GM12878 (cell line): ENCODE results near the gene CHPF2. TPM values are rescaled to one million over a fixed set of nuclear protein-coding genes. Genes with fewer than 3 reads are reported as not detected.

Experiments used
- ATAC-seq: fragments of 200-7000 bp; cut with Tn5 transposase; 3 replicates; pipeline ENCODE4 v1.9.1; 2020; ENCODE audit warnings: mild to moderate bottlenecking, moderate library complexity
- BruUV-seq: library from RNA; stranded (reverse); fragments of 400-500 nt; replicated peaks from 2 replicates; lab custom pipeline; 2021; lab: Mats Ljungman, UMichigan
- CTCF ChIA-PET: fragments of 300-600 bp; sonication (Branson Sonifier 250); formaldehyde crosslinking; extraction: SDS; loops from one replicate; lab custom pipeline; 2021; ENCODE audit warnings: inconsistent platforms; lab: Yijun Ruan, JAX
- POLR2A ChIA-PET: fragments of 350-600 bp; formaldehyde crosslinking; extraction: SDS; loops from one replicate; lab custom pipeline; 2021; ENCODE audit warnings: inconsistent platforms; lab: Charles Lee
- RAD21 ChIA-PET: fragments of 300-600 bp; sonication (Branson Sonifier 250); formaldehyde crosslinking; loops from one replicate; lab custom pipeline; 2023; ENCODE audit warnings: antibody characterized with exemption; ENCODE audit not compliant: unreplicated experiment; lab: Charles Lee
- SMC1A ChIA-PET: fragments of 300-600 bp; sonication (Branson Sonifier 250); formaldehyde crosslinking; loops from one replicate; lab custom pipeline; 2023; ENCODE audit not compliant: unreplicated experiment, uncharacterized antibody; lab: Charles Lee
- DNase-seq: peaks from one replicate; pipeline ENCODE4 v3.0.0-alpha.2; 2011; ENCODE audit warnings: low read depth, low spot score
- FAIRE-seq: peaks from 3 replicates; lab custom pipeline; 2011; peaks lifted over from hg19 to GRCh38; lab: Jason Lieb, UNC
- H2AFZ ChIP-seq: 2 replicates; pipeline ENCODE4 v1.6.0; 2011; ENCODE audit warnings: low read depth, low read length, control low read depth; ENCODE audit not compliant: control insufficient read depth
- H3K27ac ChIP-seq: 2 replicates; pipeline ENCODE4 v1.5.1; 2011; ENCODE audit warnings: control low read depth; ENCODE audit not compliant: control insufficient read depth, insufficient read depth
- H3K27me3 ChIP-seq, 2 experiments: replicated peaks in 1 of 2; 2 replicates each; pipeline versions ENCODE4 v1.6.0 to v1.6.1; 2011; ENCODE audit warnings: low read length in 1 of 2; ENCODE audit not compliant: control insufficient read depth in 2 of 2, insufficient read depth in 2 of 2
- H3K36me3 ChIP-seq, 2 experiments: 2 replicates each; pipeline ENCODE4 v1.5.1; 2011; ENCODE audit warnings: low read length in 1 of 2; ENCODE audit not compliant: control insufficient read depth in 2 of 2, insufficient read depth in 2 of 2
- H3K4me1 ChIP-seq: 2 replicates; pipeline ENCODE4 v1.6.1; 2011; ENCODE audit warnings: mild to moderate bottlenecking, low read length, moderate library complexity, mixed read lengths; ENCODE audit not compliant: control insufficient read depth, insufficient read depth
- H3K4me2 ChIP-seq: 2 replicates; pipeline ENCODE4 v1.6.0; 2011; ENCODE audit warnings: control low read depth; ENCODE audit not compliant: control insufficient read depth, insufficient read depth
- H3K4me3 ChIP-seq: fragments of 200-600 bp; sonication (generic); 2 replicates; pipeline ENCODE4 v1.5.1; 2016
- H3K79me2 ChIP-seq: 2 replicates; pipeline ENCODE4 v1.6.0; 2011; ENCODE audit warnings: low read length; ENCODE audit not compliant: control insufficient read depth, insufficient read depth
- H3K9ac ChIP-seq: 2 replicates; pipeline ENCODE4 v1.8.0; 2011; ENCODE audit warnings: low read length, control low read depth, mixed read lengths; ENCODE audit not compliant: control insufficient read depth, insufficient read depth
- H3K9me3 ChIP-seq: replicated peaks from 3 replicates; pipeline ENCODE4 v1.5.1; 2011; ENCODE audit warnings: mild to moderate bottlenecking, low read length; ENCODE audit not compliant: control insufficient read depth, insufficient read depth
- H4K20me1 ChIP-seq: 2 replicates; pipeline ENCODE4 v1.6.0; 2011; ENCODE audit not compliant: control insufficient read depth, insufficient read depth
- ATF7 ChIP-seq: fragments of 450-650 bp; IDR thresholded peaks from 2 replicates; pipeline ENCODE4 v1.6.1; 2016; ENCODE audit warnings: low read depth, mild to moderate bottlenecking
- BRCA1 ChIP-seq: IDR thresholded peaks from 2 replicates; pipeline ENCODE4 v1.6.1; 2011; ENCODE audit warnings: low read depth, low read length, improper control_type of control experiment
- CREB1 ChIP-seq: IDR thresholded peaks from 2 replicates; pipeline ENCODE4 v1.6.1; 2012; ENCODE audit warnings: low read depth, mild to moderate bottlenecking, inconsistent platforms
- IRF4 ChIP-seq: IDR thresholded peaks from 2 replicates; pipeline ENCODE4 v1.6.1; 2011; ENCODE audit warnings: low read depth, low read length
- MEF2A ChIP-seq: IDR thresholded peaks from 2 replicates; pipeline ENCODE4 v1.6.1; 2011; ENCODE audit warnings: low read depth, mild to moderate bottlenecking, low read length, moderate library complexity; ENCODE audit not compliant: insufficient read depth
- MXI1 ChIP-seq: fragments of 150-350 bp; IDR thresholded peaks from 2 replicates; pipeline ENCODE4 v1.6.1; 2011; ENCODE audit warnings: low read depth, mild to moderate bottlenecking, inconsistent platforms, low read length, improper control_type of control experiment
- NFYB ChIP-seq: IDR thresholded peaks from 2 replicates; pipeline ENCODE4 v1.6.1; 2011; ENCODE audit warnings: low read depth, mild to moderate bottlenecking, low read length, improper control_type of control experiment, moderate library complexity; ENCODE audit not compliant: insufficient read depth
- RFX5 ChIP-seq: IDR thresholded peaks from 2 replicates; pipeline ENCODE4 v1.6.1; 2011; ENCODE audit warnings: low read depth, low read length, improper control_type of control experiment
- TCF7 ChIP-seq: IDR thresholded peaks from 2 replicates; pipeline ENCODE4 v1.6.1; 2014; ENCODE audit warnings: antibody characterized with exemption, borderline replicate concordance
- WGBS: methylation state at CpG from one replicate; pipeline ENCODE4 v1.1.6; 2016; ENCODE audit warnings: low lambda C conversion rate; ENCODE audit not compliant: insufficient replicate concordance, insufficient coverage; ENCODE audit errors: missing lambda C conversion rate; 5-methylcytosine and 5-hydroxymethylcytosine counted together
- in situ Hi-C: fragments of 300-500 bp; cut with MboI; formaldehyde crosslinking; loops from 9 replicates; pipeline ENCODE4 v1.14.3; 2018; ENCODE audit warnings: mixed read lengths
- intact Hi-C: fragments of 100-400 bp; cut with micrococcal nuclease; formaldehyde crosslinking; loops from one replicate; pipeline ENCODE4 v1.14.2; 2022; ENCODE audit not compliant: unreplicated experiment
- polyA plus RNA-seq, 11 experiments: library from polyadenylated mRNA; depleted of rRNA in 4 of 11; unstranded in 6 of 11; stranded (reverse) in 5 of 11; fragments of >200 nt; fragmentation: Nextera tagmentation in 4 of 11; fragmentation: Illumina TruSeq in 1 of 11; extraction: Ambion mirVana in 4 of 11; extraction: Trizol in 1 of 11; gene quantifications; 1 replicate in 1 of 11; 2 replicates in 10 of 11; pipeline versions ENCODE4 v1.2.1 to v1.2.3, GENCODE V29; 2011 to 2016; ENCODE audit warnings: inconsistent platforms in 2 of 11, missing spikeins in 2 of 11, low read depth in 1 of 11
- total RNA-seq, 4 experiments: library from RNA; depleted of rRNA in 3 of 4; stranded (reverse); fragments of >200 nt in 3 of 4; fragmentation: Illumina TruSeq in 1 of 4; extraction: Trizol in 1 of 4; gene quantifications; 2 replicates each; pipeline versions ENCODE4 v1.2.1 to v1.2.3, GENCODE V29; 2013 to 2021
- TF ChIP-seq, protein P1 (sequence below): IDR thresholded peaks from 2 replicates; pipeline ENCODE4 v1.6.1; 2011; ENCODE audit warnings: mild to moderate bottlenecking, low read depth, low read length, moderate library complexity; ENCODE audit not compliant: insufficient replicate concordance
- TF ChIP-seq, protein P2 (sequence below): fragments of 450-650 bp; IDR thresholded peaks from 2 replicates; pipeline ENCODE4 v1.6.1; 2017; ENCODE audit warnings: mild to moderate bottlenecking, moderate library complexity
- TF ChIP-seq, protein P3 (sequence below): IDR thresholded peaks from 2 replicates; pipeline ENCODE4 v1.6.1; 2011; ENCODE audit warnings: borderline replicate concordance, low read depth, mild to moderate bottlenecking, moderate library complexity, low read length; ENCODE audit not compliant: insufficient read depth, poor library complexity, severe bottlenecking
- TF ChIP-seq, protein P4 (sequence below): fragments of 450-650 bp; conservative IDR thresholded peaks from 2 replicates; pipeline ENCODE4 v1.6.1; 2017; ENCODE audit warnings: mild to moderate bottlenecking, moderate library complexity
- TF ChIP-seq, protein P5 (sequence below): IDR thresholded peaks from 2 replicates; pipeline ENCODE4 v1.6.1; 2011; ENCODE audit warnings: low read depth, mild to moderate bottlenecking, low read length, moderate library complexity, borderline replicate concordance; ENCODE audit errors: extremely low read depth

The CHPF2 gene
- total and polyA plus RNA-seq, 10 of the 15 experiments (the other 5 are each of a cell fraction or from before 2014, with no cell fraction given) = 0.23 to 33.1 (median 11.5) TPM

DNA sequence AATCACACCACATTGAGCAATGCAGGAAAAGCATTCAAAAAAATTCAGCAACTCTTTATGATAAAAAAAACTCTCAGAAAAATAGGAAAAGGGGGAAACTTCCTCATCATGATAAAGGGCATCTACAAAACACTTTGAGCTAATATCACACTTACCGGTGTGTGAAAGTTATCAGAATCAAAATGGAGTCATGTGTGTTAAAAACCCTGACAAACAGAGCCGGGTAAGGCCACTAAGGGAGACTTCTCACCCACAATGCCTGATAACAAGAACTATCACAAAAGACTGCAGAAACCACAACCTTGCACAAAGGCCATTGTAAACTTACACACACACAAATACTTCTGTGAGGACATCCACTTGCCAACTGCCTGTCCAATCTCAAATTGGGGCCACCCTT lies 51.0 kb downstream of the CHPF2 start:
- ChIA-PET CTCF (interaction anchor here (1.9 kb wide), 1 partner anchor 476 kb away, joined by 4 read pairs; no protein-coding TSS in a partner anchor), POLR2A (no interaction called here)
- TF ChIP-seq, protein P1, sequence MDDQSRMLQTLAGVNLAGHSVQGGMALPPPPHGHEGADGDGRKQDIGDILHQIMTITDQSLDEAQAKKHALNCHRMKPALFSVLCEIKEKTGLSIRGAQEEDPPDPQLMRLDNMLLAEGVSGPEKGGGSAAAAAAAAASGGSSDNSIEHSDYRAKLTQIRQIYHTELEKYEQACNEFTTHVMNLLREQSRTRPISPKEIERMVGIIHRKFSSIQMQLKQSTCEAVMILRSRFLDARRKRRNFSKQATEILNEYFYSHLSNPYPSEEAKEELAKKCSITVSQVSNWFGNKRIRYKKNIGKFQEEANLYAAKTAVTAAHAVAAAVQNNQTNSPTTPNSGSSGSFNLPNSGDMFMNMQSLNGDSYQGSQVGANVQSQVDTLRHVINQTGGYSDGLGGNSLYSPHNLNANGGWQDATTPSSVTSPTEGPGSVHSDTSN = no peak
- no peak for TF ChIP-seq BRCA1
- no peak for TF ChIP-seq ATF7
- TF ChIP-seq, protein P2, sequence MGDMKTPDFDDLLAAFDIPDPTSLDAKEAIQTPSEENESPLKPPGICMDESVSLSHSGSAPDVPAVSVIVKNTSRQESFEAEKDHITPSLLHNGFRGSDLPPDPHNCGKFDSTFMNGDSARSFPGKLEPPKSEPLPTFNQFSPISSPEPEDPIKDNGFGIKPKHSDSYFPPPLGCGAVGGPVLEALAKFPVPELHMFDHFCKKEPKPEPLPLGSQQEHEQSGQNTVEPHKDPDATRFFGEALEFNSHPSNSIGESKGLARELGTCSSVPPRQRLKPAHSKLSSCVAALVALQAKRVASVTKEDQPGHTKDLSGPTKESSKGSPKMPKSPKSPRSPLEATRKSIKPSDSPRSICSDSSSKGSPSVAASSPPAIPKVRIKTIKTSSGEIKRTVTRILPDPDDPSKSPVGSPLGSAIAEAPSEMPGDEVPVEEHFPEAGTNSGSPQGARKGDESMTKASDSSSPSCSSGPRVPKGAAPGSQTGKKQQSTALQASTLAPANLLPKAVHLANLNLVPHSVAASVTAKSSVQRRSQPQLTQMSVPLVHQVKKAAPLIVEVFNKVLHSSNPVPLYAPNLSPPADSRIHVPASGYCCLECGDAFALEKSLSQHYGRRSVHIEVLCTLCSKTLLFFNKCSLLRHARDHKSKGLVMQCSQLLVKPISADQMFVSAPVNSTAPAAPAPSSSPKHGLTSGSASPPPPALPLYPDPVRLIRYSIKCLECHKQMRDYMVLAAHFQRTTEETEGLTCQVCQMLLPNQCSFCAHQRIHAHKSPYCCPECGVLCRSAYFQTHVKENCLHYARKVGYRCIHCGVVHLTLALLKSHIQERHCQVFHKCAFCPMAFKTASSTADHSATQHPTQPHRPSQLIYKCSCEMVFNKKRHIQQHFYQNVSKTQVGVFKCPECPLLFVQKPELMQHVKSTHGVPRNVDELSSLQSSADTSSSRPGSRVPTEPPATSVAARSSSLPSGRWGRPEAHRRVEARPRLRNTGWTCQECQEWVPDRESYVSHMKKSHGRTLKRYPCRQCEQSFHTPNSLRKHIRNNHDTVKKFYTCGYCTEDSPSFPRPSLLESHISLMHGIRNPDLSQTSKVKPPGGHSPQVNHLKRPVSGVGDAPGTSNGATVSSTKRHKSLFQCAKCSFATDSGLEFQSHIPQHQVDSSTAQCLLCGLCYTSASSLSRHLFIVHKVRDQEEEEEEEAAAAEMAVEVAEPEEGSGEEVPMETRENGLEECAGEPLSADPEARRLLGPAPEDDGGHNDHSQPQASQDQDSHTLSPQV = no peak
- no peak for TF ChIP-seq TCF7
- no peak for TF ChIP-seq NFYB
- TF ChIP-seq, protein P3, sequence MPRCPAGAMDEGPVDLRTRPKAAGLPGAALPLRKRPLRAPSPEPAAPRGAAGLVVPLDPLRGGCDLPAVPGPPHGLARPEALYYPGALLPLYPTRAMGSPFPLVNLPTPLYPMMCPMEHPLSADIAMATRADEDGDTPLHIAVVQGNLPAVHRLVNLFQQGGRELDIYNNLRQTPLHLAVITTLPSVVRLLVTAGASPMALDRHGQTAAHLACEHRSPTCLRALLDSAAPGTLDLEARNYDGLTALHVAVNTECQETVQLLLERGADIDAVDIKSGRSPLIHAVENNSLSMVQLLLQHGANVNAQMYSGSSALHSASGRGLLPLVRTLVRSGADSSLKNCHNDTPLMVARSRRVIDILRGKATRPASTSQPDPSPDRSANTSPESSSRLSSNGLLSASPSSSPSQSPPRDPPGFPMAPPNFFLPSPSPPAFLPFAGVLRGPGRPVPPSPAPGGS = no peak
- TF ChIP-seq, protein P4, sequence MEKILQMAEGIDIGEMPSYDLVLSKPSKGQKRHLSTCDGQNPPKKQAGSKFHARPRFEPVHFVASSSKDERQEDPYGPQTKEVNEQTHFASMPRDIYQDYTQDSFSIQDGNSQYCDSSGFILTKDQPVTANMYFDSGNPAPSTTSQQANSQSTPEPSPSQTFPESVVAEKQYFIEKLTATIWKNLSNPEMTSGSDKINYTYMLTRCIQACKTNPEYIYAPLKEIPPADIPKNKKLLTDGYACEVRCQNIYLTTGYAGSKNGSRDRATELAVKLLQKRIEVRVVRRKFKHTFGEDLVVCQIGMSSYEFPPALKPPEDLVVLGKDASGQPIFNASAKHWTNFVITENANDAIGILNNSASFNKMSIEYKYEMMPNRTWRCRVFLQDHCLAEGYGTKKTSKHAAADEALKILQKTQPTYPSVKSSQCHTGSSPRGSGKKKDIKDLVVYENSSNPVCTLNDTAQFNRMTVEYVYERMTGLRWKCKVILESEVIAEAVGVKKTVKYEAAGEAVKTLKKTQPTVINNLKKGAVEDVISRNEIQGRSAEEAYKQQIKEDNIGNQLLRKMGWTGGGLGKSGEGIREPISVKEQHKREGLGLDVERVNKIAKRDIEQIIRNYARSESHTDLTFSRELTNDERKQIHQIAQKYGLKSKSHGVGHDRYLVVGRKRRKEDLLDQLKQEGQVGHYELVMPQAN = no peak
- TF ChIP-seq RFX5 = no peak
- no peak for TF ChIP-seq CREB1
- no peak for TF ChIP-seq MEF2A
- TF ChIP-seq, protein P5, sequence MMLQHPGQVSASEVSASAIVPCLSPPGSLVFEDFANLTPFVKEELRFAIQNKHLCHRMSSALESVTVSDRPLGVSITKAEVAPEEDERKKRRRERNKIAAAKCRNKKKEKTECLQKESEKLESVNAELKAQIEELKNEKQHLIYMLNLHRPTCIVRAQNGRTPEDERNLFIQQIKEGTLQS = no peak
- no peak for TF ChIP-seq IRF4
- no peak for TF ChIP-seq MXI1

More for the DNA sequence above, 51.0 kb downstream of the CHPF2 start:
- no peak overlapping the region for H2AFZ ChIP-seq
- peaks cover 0 to 4% of the 10 kb centered on the region in 2 experiments; a peak in 3 of 4 replicates for H3K27me3 ChIP-seq
- H3K36me3 ChIP-seq = no peaks in the 10 kb centered on the region
- ATAC-seq (no peak), DNase-seq (no peak), FAIRE-seq (no peak)
- ChIA-PET SMC1A (no interaction called here), RAD21 (no interaction called here)
- 90% methylated on average over 2 of the region's 2 CpGs for whole genome bisulfite sequencing
- H3K9me3 ChIP-seq = no peaks in the 10 kb centered on the region
- H4K20me1 ChIP-seq = no peaks in the 10 kb centered on the region
- H3K27ac ChIP-seq = no peak overlapping the region
- no peak overlapping the region for H3K4me3 ChIP-seq
- H3K4me2 ChIP-seq = no peak overlapping the region
- BruUV-seq = no TSS peak
- intact Hi-C loops (no loop called here), in situ Hi-C loops (no loop called here)
- H3K4me1 ChIP-seq = no peaks in the 10 kb centered on the region
- H3K79me2 ChIP-seq = no peaks in the 10 kb centered on the region
- H3K9ac ChIP-seq = no peak overlapping the region
